ENCODE data around the gene RYR1.

Gene RYR1

GRCh38 chr19:38433268-38433733, at the start of gene RYR1:
TSS of gene RYR1 (plus strand) at chr19:38433691. CDS start at chr19:38433830, 139 bp downstream.
- no peak for DNase-seq (ENCODE audit: low read depth, low spot score)

DNA sequence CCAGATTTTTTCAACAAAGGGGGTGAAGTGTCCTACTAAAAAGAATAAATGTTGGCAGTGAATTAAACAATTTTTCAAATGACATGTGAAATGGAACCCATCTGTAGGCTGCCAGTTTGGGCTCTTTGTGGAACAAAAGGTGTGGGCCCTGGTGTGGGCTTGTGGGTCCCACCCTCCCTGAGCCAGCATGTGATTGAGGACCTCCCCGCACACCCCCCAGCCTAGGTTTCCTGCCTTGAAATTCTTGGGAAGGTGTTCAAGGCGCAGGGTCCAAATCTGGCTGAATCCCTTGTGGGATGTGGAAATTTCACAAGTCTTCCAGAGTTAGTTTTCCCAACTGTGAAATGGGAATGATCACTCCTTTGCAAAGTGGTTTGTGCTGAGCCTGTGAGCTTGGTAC, 49.7 kb upstream of the RYR1 start:
- no peak for DNase-seq (ENCODE audit: low read depth, low spot score)

DNA sequence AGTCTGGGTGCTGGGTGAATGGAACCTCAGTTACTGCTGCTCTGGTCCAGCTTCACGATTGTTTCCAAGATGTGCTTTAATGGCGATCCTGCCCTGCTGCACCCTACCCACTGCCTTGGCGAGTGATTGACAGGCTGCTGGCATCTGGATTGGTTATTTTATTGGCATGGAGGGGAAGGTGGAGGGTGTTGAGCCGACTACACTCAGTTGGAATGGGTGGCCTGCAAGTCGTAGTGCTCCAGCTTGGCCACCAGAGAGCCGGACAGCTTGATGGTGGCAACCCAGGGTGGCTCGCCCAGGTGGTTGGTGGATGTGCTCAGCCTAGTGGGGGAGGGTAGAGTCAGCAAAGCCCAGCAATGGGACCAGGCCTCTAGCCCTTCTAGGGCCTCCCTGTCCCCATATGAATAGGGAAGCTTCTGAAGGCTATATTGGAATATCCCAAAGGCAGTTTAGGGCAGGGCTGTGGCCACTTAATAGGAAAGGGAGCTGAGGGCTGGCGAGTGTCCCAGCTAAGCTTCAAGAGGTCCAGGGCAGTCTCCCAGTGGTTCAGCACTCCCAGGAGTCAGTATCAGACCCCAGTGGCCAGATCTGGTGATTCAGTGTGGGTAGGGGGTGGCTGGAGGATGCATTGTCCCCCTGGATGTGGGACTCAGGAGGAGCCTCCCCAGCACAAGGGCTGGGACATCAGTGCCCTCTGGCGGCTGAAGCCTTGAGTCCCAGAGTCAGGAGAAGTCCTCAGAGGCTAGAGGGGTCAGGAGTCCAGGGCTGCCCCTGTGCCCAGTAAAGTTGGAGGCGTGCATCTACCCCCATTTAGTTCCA, 49.1 kb upstream of the RYR1 start:
- no peak for DNase-seq (ENCODE audit: low read depth, low spot score)

DNA sequence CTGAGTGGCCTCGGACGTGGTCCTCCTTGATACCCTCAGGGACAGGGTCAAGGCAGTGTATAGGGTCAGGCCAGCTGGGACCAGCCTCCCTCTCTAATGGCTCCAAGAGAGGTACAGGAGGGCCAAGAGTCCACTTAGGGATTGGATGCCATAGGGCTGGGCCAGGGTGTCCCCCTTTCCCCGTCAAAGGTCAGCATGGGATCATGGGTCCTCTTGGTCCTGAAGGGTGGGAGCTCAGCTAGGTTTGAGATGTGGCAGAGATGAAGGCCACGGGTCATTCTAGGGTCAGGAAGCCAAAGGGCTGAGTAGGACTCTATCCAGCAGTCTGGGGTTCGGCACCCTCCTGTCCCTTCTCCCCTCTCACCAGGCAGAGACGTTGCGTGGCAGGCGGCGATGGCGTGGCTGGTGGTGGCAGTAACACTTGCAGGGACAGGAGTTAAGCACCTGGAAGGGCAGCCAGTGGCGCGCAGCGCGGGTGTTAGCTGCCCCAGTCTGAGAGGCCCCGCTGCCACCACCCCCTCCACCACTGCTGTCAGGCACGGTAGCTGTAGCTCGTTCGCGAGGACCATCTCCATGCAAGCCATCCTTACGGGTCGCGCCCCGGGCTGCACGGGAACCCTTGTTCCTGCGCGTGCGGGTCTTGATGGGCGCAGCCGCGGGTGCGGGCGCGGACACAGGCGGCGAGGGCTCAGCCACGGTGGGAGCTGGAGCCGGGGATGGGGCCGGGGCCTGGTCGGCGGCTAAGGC, 48.3 kb upstream of the RYR1 start:
- no peak for DNase-seq (ENCODE audit: low read depth, low spot score)

- DNase-seq (ENCODE audit: low read depth, low spot score), result no peak
Observed at GRCh38 chr19:38385804-38386257, 47.7 kb upstream of the RYR1 start.

GRCh38 chr19:38386300-38386970, 47.1 kb upstream of the RYR1 start:
- DNase-seq (ENCODE audit: low read depth, low spot score), result no peak

DNA sequence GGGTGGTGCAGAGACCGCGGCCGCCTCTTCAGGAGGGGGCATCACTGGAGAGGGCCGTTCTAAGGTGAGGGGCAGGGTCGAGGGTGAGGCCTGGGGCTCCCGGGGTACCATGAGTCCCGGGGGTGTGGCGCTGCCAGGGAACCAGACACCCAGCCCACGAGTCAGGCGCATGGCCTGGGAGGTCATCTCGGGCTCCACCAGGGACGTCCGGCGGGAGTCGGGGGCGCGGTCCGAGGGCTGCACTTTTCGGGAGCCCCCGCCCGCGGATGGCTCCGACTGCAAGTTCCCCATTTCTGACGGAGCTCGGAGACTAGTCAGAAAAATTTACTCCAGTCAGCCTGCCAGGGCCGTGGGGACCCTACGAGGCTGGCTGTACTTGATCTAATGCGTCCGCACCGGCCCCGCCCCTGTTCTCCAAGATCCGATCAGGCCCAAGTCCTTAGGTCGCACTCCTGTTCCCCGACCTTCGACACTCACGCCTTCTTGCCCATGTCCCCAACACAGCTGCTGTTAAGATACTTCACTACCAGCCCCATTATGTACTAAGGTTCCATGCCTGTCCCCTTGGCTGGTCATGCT, 46.4 kb upstream of the RYR1 start:
- no peak for DNase-seq (ENCODE audit: low read depth, low spot score)

GRCh38 chr19:38387550-38388348, 45.7 kb upstream of the RYR1 start, which contains the start of gene GGN:
TSS of gene GGN (minus strand) at chr19:38388034. CDS start at chr19:38387261, 773 bp downstream.
- DNase-seq (ENCODE audit: low read depth, low spot score), result peak; percentile 54

GRCh38 chr19:38388349-38389100, 45.0 kb upstream of the RYR1 start, which contains the start of gene SPRED3:
TSS of gene SPRED3 (plus strand) at chr19:38388697. CDS start at chr19:38390303, 1,606 bp downstream.
- DNase-seq (ENCODE audit: low read depth, low spot score), result no peak

DNA sequence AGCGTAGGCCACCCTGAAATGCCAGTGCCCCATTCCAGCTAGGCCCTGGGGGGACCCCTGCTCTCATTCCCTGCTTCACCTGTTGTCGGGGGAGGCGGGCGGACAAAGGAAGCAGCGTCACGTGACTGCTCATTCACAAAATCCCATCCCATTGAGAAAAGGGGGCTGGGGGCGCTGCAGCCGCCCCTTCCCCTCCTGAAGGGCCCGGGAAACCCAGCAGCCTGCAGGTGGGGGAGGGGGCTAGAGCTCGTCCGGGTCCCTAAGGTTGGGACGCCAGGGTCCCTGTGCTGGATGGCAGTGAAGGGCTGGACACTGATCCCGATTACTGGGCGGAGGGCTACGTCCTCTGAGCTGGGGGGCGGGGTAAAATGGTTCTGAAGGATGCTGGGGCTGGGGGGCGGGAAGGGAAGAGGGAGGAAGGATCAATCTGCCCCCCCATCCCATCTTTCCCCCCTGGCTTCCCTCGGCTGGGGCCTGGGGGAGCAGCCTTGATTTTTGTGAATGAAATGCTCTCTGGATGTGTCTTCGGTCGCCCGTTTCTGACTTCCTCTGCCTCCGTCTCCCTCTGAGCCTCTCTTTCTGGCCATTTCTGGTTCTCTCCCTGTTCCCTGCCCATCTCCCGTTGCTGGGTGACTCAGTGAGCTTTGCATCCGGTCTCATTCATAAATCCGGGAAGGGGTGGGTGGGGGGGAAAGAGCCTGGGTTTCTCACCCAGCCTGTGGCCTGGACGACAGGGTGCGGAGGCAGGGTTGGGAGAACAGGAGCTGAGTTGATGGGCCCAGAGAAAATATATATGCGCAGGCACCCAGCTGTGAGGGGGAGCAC, 44.2 kb upstream of the RYR1 start:
- no peak for DNase-seq (ENCODE audit: low read depth, low spot score)

GRCh38 chr19:38389957-38390924, 43.2 kb upstream of the RYR1 start:
- no peak for DNase-seq (ENCODE audit: low read depth, low spot score)

DNA sequence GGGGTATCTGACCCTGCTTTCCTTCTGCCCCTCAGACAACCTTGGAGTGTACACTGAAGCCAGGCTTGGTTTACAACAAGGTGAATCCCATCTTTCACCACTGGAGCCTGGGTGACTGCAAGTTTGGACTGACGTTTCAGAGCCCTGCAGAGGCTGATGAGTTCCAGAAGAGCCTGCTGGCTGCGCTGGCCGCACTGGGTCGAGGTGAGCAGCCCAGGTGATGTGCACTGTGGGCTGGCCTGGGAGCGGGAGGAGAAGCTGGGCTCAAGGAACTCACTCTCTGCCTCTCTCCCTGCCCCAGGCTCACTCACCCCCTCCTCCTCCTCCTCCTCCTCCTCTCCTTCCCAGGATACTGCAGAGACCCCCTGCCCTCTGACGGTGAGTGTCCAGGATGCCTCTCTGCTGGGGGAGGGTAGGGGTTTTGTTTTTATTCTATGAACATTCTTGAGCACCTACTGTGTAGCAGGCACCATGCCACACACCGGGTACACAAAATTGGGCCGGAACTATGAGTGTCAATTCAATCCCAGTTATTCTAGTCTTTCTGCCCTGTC, 41.5 kb upstream of the RYR1 start:
- no peak for DNase-seq (ENCODE audit: low read depth, low spot score)

GRCh38 chr19:38392707-38393308, 40.7 kb upstream of the RYR1 start:
- no peak for DNase-seq (ENCODE audit: low read depth, low spot score)

GRCh38 chr19:38394488-38394887, 39.0 kb upstream of the RYR1 start:
- DNase-seq (ENCODE audit: low read depth, low spot score), result peak; percentile 53

GRCh38 chr19:38395381-38396114, 37.9 kb upstream of the RYR1 start:
- DNase-seq (ENCODE audit: low read depth, low spot score), result no peak

DNA sequence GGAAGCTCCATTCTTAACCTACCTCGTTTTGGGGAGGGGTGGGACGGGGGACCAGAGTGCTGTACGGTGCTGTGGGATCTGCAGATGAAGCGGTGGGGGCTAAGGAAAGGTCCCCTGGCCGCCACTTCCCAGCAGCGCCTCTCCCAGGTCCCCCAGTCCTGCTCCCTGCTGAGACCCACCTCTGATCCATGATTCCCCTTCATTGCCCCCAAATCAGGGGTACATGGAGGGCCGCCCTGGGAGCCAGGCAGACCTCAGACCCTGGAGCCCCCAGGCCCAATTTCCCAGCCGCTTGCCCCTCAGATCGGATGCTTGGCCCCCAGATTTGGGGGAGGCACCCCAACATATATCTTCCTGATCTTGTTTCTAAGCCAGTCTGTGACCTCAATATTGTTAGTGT, 34.4 kb upstream of the RYR1 start:
- DNase-seq (ENCODE audit: low read depth, low spot score), result no peak

All from activated naive CD8-positive, alpha-beta T cell treated with anti-CD3 and anti-CD28 coated beads, Interleukin-2, amount 50 U/mL, for 16 hours (primary cell).